GM21367 (cell line): ENCODE measurements around the gene PRB2.
"Not testable (repeated sequence)": the region's sequence is repeated elsewhere in the genome, so short reads cannot be mapped to it uniquely, and the experiment has no call there.

Experiments used
- ATAC-seq: cut with Tn5 transposase; IDR thresholded peaks from one replicate; pipeline ENCODE4 v1.9.1; 2021; ENCODE audit not compliant: unreplicated experiment

PRB2 gene

DNA sequence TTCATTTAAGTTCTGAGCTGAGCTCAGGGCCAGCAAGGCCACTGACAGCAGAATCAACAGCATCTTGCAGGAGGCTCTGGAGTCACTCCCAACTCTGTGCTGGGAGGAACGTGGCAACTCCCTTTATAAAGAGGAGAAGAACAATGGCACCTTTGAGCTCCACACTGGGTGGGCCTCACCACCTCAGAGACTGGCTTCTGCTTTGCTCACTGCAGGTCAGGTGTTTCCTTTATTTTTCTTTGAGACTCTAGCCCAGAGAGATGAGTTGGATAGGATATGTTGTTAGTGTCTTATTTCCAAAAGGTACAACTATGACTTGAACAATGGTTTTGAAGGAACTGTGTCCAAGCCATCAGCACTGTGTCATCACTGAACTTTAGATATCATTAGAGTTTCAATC lies at the start of gene PRB2:
PRB2 (minus strand) TSS at position 101 of the 400 bp plus-strand sequence; CDS start at position 63, 38 bp downstream.
- ATAC-seq = not testable (repeated sequence)

GRCh38 chr12:11437966-11438365 lies 42.6 kb upstream of the PRB2 start:
- no peak for ATAC-seq

- ATAC-seq = no peak
Measured at GRCh38 chr12:11433664-11434063, 38.3 kb upstream of the PRB2 start.

GRCh38 chr12:11431486-11431885 lies 36.1 kb upstream of the PRB2 start:
- no peak for ATAC-seq

GRCh38 chr12:11427341-11427740 lies 32.0 kb upstream of the PRB2 start:
- no peak for ATAC-seq

DNA sequence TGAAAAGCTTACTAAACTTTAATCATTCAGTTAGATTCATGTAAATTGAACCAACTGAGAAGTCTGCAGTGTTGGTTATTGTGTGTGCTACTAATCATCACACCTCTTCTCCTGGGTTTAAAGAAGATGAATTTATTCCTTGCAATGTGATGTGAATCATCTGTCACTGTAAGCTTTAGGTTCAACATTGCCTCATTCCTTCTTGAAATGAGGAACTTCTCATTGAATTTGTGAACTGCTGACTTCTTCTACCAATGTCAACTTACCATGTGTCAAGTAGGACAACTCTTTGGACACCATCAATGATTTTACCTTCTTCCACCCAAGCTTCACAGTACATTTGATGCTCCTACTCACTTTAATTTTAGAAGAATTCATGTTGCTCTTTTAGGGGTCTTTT lies 17.4 kb upstream of the PRB2 start:
- no peak for ATAC-seq

GRCh38 chr12:11408096-11408495 lies 12.7 kb upstream of the PRB2 start:
- ATAC-seq = no peak

GRCh38 chr12:11397366-11397765 lies 2.0 kb upstream of the PRB2 start:
- no peak for ATAC-seq

- not testable (repeated sequence) for ATAC-seq
Measured at GRCh38 chr12:11391456-11391855, 3.9 kb downstream of the PRB2 start.

- not testable (repeated sequence) for ATAC-seq
Measured at GRCh38 chr12:11377420-11377819, 17.9 kb downstream of the PRB2 start.

GRCh38 chr12:11361151-11361550 lies 34.2 kb downstream of the PRB2 start:
- ATAC-seq = no peak

DNA sequence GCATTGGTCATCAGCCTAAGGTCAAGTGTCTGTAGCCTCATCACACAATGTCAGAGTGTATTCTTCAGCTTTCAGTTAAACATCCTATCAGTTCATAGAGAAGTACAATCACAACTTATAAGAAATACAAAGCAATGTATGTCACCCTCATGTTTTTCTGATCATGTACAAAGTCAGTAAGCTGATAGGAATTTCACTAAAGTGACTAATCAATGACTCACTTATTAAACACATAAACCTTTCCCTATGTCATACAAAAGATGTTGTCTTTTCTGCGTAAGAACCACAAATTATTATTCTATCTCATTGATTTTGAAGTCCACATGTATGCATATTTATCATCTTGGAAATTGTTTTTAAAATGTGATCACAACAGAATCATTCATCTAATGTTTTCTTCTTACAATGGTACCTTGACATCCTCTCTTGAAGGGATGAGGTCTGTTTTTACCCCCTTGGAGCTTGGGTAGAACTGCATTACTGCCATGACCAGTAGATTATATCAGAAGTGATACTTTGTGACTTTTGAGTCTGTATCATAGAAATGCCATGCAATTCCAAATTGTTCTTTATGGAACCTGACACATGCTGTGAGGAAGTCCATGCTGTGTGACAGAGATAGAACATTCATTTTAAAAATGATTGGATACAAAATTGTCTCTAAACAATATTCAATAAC lies 35.0 kb downstream of the PRB2 start:
- ATAC-seq = not testable (repeated sequence)

GRCh38 chr12:11351736-11352135 lies 43.6 kb downstream of the PRB2 start:
- ATAC-seq = not testable (repeated sequence)

DNA sequence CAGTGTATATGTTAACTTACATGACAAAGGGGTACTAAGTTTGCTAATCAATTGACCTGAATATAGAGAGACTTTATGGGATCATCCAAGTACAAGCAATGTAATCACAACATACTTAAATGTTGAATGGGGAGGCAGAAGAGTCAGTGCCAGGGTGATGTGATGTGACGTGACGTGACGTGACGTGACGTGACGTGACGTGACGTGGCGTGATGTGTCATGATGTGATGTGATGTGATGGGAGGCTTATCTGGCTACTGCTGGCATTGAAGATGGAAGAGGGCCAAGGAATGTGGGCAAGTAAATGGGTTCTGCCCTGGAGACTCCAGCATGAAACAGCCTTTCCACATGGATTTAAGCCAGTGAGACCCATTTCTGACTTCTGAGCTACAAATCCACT lies 46.9 kb downstream of the PRB2 start:
- ATAC-seq = no peak

- no peak for ATAC-seq
Measured at GRCh38 chr12:11347810-11348209, 47.6 kb downstream of the PRB2 start.

- ATAC-seq = no peak
Measured at GRCh38 chr12:11344500-11344899, 50.9 kb downstream of the PRB2 start.
